WTC11 (cell line): ENCODE results near the gene SLC5A8.

Experiments
- ESRRA ChIP-seq: sonication (generic); formaldehyde crosslinking; IDR thresholded peaks from 2 replicates; pipeline ENCODE4 v1.8.1; 2022; ENCODE audit warnings: mild to moderate bottlenecking, missing genetic modification reagents, borderline replicate concordance
- TEAD1 ChIP-seq: sonication (generic); formaldehyde crosslinking; IDR thresholded peaks from 2 replicates; pipeline ENCODE4 v1.8.0; 2022; ENCODE audit warnings: mild to moderate bottlenecking, missing genetic modification reagents
- ZBTB21 ChIP-seq: sonication (generic); formaldehyde crosslinking; IDR thresholded peaks from 2 replicates; pipeline ENCODE4 v1.8.1; 2023; ENCODE audit warnings: mild to moderate bottlenecking, missing genetic modification reagents, borderline replicate concordance
- ZNF121 ChIP-seq: sonication (generic); formaldehyde crosslinking; IDR thresholded peaks from 2 replicates; pipeline ENCODE4 v1.8.0; 2023; ENCODE audit warnings: missing genetic modification reagents
- TF ChIP-seq, protein P1 (sequence below): fragments of 200-600 bp; IDR thresholded peaks from 2 replicates; pipeline ENCODE4 v1.8.0; 2022; ENCODE audit warnings: antibody characterized with exemption
- TF ChIP-seq, protein P2 (sequence below): sonication (generic); formaldehyde crosslinking; IDR thresholded peaks from 2 replicates; pipeline ENCODE4 v1.8.1; 2023; ENCODE audit warnings: mild to moderate bottlenecking, missing genetic modification reagents

GRCh38 chr12:101238800-101239329 is 28.8 kb upstream of the SLC5A8 start:
- TF ChIP-seq ZNF121 (CRISPR knock-in tag) (no peak), ESRRA (CRISPR knock-in tag) (no peak), ZBTB21 (CRISPR knock-in tag) (no peak), TEAD1 (CRISPR knock-in tag) (no peak)
- TF ChIP-seq, protein P1, sequence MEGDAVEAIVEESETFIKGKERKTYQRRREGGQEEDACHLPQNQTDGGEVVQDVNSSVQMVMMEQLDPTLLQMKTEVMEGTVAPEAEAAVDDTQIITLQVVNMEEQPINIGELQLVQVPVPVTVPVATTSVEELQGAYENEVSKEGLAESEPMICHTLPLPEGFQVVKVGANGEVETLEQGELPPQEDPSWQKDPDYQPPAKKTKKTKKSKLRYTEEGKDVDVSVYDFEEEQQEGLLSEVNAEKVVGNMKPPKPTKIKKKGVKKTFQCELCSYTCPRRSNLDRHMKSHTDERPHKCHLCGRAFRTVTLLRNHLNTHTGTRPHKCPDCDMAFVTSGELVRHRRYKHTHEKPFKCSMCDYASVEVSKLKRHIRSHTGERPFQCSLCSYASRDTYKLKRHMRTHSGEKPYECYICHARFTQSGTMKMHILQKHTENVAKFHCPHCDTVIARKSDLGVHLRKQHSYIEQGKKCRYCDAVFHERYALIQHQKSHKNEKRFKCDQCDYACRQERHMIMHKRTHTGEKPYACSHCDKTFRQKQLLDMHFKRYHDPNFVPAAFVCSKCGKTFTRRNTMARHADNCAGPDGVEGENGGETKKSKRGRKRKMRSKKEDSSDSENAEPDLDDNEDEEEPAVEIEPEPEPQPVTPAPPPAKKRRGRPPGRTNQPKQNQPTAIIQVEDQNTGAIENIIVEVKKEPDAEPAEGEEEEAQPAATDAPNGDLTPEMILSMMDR = no peak
- TF ChIP-seq, protein P2, sequence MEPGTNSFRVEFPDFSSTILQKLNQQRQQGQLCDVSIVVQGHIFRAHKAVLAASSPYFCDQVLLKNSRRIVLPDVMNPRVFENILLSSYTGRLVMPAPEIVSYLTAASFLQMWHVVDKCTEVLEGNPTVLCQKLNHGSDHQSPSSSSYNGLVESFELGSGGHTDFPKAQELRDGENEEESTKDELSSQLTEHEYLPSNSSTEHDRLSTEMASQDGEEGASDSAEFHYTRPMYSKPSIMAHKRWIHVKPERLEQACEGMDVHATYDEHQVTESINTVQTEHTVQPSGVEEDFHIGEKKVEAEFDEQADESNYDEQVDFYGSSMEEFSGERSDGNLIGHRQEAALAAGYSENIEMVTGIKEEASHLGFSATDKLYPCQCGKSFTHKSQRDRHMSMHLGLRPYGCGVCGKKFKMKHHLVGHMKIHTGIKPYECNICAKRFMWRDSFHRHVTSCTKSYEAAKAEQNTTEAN = no peak
